ENCODE data around the gene RAB4B.
"Not testable (repeated sequence)": the region's sequence is repeated elsewhere in the genome, so short reads cannot be mapped to it uniquely, and the experiment has no call there.

DNA sequence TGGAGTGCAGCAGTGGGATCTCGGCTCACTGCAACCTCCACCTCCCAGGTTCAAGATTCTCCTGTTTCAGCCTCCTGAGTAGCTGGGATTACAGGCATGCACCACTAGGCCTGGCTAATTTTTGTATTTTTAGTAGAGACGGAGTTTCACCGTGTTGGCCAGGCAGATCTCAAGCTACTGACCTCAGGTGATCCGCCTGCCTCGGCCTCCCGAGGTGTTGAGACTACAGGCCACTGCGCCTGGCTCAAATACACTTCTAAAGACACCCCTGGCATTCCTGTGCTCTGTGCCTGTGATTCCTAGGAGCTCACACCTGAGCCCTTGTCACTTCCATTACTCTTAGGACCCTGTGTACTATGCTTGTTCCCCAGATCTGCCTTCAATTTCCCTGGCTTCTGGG is 34.5 kb downstream of the RAB4B start:
- not testable (repeated sequence) for TF ChIP-seq POLR2AphosphoS5, POLR2A (IDR thresholded peaks at IDR 0.05)
- TF ChIP-seq, protein P1, sequence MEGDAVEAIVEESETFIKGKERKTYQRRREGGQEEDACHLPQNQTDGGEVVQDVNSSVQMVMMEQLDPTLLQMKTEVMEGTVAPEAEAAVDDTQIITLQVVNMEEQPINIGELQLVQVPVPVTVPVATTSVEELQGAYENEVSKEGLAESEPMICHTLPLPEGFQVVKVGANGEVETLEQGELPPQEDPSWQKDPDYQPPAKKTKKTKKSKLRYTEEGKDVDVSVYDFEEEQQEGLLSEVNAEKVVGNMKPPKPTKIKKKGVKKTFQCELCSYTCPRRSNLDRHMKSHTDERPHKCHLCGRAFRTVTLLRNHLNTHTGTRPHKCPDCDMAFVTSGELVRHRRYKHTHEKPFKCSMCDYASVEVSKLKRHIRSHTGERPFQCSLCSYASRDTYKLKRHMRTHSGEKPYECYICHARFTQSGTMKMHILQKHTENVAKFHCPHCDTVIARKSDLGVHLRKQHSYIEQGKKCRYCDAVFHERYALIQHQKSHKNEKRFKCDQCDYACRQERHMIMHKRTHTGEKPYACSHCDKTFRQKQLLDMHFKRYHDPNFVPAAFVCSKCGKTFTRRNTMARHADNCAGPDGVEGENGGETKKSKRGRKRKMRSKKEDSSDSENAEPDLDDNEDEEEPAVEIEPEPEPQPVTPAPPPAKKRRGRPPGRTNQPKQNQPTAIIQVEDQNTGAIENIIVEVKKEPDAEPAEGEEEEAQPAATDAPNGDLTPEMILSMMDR (IDR thresholded peaks at IDR 0.05), result not testable (repeated sequence)
